CD4-positive, alpha-beta T cell treated with Interleukin-10 for 1 hour (primary cell): ENCODE results near the gene NCOR2.
A peak's percentile ranks its signal among the peaks of the same experiment; 100 is the strongest.

Experiments
- DNase-seq: peaks from one replicate; pipeline ENCODE4 v3.0.0-alpha.2; 2020

The NCOR2 gene

DNA sequence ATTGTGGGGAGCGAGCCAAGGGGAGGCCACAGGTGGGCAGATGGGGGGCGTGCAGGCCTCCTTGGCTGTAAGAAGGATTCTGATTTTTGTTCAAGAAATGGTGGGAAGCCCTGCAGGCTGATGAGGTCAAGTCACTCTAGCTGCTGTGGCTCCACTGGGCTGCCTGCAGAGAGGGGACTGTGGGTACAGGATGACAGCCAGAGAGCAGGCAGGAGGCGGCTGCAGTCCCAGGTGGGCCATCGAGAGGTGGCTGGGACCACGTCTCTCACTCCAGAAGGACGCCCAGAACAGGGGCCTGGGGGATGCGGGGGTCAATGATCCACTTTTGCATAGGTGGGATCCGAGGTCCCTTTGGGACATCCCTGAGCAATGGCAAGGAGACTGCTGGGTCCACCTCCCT lies 9.1 kb downstream of the NCOR2 start:
- DNase-seq, result no peak

DNA sequence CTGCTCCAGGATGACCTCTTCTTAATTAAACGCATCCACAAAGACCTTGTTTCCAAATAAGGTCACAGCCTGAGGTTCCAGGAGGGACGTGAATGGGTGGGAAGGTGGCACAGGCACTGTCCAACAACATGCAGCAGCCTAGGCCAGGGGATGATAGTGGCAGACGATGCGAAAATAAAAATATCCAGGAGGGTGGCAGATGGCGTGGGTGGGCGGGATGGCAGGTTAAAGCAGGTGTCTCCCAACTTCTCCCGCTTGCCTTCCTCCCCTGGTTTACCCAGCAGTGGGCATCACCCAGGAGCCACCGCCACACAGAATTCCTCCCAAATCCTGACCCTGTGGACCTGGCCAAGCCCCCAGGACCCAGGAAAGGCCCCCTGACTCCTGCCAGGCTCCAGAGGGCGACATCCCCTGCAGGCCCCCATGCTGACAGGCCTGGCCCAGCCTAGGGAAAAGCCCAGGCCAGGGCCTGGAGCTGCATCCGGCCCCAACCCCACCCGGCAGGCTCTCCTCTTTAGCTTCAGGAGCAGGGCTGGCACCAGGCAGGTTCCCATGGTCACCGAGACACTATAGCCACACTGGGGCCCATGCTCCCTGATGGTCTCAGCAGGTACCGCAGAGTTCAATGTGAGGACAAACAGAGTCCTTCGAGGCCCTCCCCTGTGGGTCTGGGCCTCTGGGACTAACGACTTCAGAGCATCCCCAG lies 9.7 kb downstream of the NCOR2 start:
- DNase-seq, result no peak

DNA sequence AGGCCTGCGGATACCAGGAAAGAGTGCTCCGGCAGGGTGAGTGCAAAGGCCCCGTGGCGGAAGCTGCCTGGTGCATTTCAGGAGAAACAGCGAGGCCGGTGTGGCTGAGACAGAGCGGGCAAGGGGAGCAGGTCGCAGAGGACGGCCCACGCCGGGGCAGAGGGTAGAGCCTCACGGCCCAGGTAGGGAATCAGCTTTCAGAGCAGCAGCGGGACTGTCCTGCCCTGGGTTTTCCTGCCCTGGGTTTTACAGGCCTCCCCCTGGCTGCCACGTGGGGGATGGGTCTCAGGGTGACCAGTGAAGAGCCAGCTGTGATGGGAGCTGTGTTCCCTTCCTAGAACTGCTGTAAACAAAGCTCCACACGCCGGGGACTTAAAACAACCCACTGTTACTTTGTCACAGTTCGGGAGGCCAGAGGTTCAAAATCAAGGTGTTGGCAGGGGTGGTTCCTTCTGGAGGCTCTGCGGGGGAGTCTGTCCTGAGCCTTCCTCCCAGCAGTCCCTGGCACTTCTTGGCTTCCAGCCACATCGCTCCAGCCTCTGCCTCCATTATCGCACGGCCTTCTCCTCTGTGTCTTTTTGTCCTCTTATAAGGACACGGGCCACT lies 10.4 kb downstream of the NCOR2 start:
- DNase-seq, result no peak

DNA sequence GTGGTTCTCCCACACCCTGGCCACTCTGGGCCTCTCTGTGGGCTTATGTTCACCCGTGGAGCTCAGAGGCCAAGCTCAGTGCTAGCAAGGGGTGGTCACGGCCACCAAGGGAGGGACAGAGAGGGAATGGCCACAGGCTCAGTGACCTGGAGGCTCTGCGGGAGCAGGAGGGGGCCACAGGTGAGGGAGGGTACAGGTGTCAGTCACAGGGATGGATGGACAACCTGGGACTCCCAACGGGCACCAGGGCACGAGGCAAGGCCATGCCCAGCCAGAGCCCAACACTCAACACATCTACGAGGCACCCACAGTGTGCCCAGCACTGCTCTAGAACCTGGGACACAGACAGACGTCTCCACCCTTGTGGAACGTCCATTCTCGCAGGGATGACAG lies 11.3 kb downstream of the NCOR2 start:
- no peak for DNase-seq

DNA sequence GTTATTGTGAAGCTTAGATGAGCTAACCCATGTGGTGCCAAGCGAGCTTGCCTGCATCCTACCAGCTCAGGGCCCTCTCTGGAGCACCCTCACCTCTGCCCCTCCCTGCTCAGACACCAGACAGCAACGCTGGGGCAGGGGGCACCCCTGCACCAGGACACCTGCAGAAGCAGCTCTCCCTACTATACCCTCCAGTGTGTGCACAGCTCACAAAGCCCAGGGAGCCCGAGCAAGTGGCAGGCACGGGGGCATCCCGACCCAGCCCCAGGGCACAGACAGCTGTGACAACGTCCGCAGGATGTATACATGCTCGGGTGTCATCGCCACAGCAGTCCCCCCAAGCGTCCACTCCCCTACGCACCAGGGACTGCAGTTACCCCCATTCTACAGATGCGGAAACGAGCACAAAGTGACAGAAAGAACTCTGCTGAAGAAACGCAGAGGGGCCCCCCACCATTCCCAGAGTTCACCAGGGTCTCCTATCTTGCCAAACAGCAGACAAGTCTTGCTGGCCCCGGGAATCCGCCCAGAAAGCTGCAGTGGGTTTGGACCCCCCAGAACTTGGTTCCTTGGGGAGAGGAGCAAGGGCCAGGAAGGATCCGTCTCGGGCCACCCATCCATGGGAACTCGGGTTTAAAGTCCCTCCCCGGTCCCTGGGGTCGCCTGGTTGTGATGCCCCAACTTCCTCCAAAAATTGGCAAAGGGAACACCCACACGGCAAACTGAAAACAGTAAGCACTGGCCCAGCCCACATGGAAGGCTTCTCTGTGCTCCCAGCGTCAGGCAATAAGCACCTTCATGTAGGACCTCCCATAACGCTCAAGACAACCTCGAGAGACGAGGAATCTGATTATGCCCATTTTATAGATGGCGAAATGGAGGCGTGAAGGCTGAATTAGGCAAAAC lies 12.0 kb downstream of the NCOR2 start:
- DNase-seq, result no peak

DNA sequence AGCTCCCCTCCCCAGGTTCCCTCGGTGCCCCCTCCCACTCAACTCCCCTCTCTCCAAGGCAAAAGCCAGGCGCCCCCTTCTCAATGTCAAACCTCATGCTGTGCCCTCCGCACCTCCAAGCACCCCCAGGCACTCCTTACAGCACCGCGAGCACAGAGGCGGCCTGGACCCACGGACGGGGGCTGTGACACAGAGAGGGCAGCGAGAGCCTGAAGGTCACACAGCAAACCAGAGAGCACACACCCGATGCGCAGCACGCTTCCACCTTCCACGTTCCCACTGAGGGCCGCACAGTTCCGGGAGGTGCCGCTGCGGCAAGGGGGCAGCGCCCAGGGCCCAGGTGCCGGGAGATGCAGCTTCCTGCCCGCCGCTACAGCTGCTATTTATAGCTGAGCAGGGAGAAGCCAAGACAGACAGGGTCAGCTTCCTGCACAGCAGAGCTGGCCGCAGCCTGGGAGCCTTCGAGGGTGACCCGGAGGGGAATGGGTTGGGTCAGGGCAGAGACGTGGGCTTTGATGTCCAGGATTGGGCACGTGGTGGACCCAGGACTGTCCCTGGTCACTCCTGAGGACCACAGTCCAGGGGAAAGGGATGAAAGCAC lies 12.9 kb downstream of the NCOR2 start:
- no peak for DNase-seq

DNA sequence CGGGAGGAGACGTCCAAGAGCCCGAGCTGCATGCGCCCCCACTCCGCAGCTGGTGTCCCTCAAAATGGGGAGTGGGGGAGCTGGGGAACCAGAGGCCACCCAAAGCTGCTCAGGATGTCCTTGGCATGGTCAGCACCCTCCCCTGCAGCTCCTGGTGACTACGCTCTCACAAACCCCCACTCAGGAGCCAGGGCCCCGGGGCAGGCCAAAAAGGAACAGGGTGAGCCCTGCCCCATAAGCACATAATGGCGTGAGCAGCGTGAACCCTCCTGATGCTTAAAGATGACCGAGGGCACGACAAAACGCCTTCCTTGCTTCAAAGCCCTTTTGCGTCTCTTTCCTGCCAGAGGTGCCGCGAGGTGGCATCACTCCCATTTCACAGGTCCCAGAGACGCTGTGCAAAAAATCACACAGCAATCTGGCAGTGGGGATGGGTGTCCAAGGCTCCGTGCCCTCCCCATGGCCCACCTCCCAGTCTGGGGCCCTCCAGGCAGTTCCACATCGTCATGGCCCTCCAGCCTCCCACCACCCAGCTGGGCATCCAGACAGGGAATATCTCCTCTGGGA lies 13.5 kb downstream of the NCOR2 start:
- DNase-seq, result no peak

DNA sequence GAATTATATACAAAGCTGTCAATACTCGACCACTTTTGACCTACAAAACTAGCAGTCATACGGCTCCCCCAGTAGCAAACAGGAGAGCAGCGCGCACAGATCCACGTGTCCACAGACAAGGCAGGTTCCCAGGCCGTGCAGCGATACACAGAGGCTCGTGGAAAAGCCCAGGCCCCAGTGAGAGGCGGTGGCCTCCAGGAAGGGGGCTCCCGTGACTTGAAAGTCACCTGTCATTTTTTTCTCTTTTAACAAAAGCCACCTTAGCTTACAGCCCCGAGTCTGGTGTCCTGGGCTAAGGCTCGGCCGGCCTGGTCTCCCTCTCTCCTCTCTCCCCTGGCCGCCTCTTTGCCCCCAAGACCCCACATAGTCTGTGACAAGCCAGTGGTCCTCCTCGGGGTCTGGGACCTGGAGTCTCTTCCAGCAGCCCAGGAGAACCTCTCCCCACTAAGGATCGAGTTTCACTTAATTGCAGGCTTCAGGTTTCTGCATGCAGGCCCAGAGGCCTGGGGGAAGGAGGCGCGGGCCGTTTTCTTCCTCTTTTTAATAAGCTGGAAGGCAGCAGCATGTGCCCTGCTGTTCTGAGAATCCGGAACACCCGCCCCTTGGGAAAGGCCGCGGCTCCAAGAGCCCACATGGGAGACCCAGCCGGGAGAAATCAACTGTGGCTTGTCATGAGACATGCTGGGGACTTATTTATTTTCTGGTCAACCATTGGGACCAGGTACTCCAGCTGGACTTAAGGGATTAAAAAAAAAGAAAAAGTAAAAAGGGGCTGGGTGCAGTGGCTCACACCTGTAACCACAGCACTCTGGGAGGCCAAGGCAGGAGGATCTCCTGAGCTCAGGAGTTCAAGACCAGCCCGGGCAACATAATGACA lies 15.9 kb downstream of the NCOR2 start:
- no peak for DNase-seq

DNA sequence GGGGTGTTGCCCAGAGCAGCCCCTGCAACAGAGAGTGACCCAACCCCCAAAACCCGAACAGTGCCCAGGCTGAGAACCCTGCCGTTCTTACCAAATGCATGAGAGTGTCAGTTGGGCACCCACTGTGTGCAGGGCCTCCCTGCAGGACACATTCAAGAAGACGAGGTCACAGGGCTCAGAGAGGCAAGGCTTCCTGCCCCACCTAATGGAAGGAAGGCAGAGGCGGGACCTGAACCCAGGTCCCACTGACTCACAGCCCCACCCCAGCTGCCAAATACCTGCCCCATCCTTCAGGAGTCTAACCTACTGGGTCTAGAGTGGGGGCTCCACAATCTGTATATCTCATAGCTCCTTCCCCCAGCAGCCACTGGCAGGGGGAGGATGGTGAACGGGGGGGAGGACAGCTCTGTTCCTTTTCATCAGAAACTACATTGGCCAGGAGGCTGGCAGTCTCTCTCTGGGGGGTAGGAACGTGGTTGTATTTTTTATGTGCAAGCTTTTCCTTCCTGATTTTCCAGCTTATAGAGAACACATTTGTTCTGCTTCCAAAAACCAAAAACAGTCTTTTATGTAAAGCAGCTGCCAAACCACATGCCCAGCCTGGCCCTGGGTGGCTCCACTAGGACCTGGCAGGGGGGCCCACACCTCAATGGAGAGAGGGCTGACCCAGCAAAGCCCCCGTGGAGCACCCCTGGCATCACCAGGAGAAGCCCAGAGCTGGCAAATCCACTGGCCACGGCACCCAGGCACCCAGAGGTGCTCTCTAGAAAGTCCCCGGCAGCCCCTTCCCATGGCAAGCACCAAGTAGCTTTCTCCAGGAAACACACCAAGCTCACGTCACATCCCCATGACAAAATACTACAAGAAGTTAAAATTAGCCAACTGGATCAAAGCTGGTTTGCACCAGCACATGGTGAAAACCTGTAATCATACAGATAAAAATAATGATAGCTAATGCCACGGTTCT lies 17.0 kb downstream of the NCOR2 start:
- no peak for DNase-seq

DNA sequence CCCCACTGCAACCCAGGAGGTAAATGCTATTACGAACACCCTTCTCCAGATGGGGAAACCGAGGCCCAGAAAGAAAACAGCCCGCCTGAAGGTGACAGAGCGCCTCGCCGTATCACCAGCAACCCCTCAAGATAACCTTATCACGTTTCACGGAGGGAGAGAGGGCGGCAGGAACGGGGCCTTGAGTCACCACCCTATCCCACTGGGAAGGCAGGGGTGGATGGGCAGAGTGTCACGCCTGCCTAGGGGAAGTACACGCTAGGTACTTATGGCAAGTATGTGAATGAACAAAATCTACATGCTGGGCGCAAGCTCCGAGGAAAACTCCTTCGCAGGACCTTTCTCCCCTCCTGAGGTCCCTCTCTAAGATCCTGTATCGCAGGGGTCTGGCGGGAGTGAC lies 17.8 kb downstream of the NCOR2 start:
- no peak for DNase-seq

DNA sequence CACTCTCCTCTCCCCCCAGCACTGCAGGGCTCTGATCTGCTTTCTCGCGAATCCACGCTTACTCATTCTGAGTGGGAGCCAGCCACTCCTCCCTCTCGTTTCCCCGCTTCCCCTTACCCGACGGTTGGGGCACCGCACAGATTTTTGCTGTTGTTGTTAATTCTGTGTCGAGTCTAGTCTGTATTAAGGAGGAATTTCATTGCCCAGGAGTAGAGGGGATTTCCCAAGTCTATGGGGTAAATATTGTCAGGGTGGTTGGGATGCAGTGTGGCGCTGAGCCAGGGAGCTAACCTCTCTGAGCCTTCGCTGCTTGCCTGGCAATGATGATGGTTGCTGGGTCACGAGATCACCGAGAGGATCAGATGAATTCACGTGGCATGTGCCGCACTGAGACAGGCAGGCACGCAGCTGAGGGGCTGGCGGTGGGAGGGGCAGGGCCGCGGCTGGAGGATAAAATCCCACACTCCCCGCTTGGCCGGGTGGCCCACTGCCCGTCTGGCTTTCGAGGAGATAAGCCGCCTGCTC lies 18.5 kb downstream of the NCOR2 start:
- DNase-seq, result no peak

DNA sequence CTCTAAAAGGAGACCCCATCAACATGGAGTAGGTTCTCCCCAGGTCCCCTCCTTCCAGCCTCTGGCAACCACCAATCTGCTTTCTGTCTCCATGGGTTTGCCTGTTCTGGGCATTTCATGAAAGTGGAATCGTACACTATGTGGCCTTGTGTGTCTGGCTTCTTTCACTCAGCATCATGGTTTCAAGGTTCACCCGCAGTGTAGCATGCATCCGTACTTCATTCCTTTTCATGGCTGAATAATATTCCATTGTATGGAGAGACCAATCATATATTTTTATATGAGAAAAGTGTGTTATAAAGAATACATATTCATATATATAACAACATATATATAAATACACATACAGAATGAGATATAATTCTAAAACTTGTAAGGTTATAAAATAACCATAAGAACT lies 19.8 kb downstream of the NCOR2 start:
- no peak for DNase-seq

DNA sequence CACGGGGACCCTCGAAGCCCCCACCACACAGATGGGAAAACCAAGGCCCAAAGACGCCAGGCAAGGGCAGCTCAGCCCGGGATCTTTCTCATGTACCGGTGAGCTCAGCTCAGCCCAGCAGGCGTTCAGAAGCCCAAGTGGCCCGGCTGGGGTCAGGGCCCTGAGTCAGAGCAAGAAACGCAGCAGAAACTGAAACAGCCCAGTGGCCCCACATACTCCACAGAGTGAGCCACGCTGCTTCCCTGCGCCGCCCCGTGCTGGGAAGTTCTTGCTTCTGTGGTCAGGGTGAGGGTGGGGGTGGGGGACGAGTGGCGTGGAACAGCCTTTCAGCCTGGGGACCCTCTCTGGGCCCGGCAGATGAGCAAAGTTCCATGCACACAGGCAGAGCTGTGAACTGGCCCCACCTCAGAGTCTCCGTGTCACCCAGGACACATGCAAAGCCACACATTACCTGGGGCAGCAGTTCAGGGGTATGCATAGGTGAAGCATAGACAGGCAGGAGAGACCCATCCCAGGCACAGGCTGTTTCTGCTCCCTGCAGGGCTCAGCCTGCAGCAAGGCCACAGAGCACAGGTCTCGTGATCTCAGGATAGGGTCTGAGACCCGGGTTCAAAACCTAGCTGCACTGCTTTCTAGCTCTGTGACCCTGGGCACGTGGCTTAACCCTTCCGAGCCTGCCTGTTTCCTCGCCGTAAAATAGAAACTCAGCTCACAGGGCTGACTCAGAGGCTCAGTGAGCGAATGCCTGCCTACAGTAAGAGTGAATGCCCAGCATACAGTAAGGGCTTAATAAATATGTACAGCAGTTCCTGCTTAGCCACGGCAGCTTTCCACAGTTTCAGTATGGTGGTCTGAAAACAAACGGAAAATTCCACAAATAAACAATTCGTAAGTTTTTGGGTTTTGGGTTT lies 21.6 kb downstream of the NCOR2 start:
- peak; percentile 30 for DNase-seq

DNA sequence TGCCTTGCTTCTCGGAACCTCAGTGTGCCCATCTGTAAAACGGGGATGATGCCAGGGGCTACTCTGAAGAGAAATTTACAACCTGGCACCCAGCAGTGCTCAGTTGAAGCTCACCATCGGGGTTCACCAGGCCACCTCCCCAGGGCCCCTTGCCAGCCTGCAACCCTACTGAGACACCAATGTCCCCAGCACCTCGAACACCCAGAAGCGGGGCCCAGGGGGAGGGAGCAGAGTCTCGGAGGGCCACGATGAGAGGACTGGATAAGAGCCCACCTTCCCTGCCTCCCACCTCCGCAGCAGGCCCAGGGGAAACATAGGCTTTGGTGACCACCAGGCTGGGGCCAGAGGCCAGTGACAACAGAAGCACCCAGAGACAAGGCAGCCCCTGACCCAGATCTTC lies 22.4 kb downstream of the NCOR2 start:
- DNase-seq, result no peak

DNA sequence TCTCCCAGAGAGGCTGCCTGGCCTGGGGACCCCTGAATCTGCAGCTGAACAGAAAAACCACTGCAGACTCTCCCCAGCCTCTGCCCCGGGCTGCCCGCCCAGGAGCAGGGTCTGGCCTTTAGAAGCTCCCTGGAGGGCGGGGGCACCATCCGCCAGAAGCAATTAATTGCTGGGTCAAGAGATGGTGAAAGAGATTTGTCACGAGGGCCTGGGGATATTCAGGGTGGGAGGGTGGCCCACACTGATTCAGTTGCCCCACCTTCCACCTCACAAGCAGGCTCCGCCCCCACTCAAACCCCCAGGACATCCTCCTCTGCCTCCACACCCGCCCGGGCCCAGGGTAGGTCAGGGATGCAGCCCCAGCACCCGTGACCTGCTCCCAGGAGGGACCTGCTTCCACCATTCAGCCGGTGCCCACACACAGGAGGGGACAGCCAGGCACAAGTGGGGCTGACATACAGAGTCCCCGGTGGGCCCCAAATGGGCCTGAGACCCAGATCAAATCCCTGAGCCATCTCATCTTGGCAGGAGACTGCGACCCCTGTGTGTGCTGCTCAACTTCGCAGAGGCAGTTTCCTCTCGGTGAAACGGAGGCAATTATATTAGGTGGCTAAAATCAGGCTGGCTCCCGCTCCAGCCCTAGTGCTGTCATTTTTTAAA lies 23.0 kb downstream of the NCOR2 start:
- no peak for DNase-seq

DNA sequence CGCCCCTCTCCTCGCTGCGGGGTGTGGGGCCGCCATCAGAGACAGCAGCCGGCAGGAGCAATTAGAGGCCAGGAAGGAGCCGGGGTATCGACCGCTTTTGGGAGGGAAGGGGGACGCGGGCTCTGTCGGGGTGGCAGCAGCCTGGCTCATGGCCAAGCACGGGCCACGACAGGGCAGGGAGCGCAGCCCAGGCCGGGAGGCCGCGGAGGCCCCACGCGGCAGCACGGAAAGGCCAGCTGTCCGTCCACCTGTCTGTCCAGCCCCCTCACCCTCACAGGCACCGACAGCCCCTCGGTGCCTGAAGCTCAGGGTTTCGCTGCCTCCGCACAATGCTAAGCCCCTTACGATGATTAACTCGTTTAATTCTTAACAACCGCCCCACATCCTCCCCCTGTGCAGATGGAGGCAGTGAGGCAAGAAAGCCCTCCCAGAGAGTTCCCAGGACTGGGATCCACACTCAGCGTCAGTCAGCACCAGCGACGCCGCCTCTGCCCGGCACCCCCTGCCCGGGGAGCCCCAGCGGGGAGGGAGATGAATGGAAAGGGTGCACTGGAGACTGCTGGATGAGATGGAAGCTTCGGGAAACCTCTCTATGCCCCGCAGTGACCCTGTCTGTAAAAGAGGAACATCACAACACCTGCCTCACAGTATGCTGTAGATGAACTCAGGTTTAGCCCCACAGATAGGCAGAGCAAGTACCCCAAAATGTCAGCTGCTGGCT lies 23.7 kb downstream of the NCOR2 start:
- DNase-seq, result no peak

DNA sequence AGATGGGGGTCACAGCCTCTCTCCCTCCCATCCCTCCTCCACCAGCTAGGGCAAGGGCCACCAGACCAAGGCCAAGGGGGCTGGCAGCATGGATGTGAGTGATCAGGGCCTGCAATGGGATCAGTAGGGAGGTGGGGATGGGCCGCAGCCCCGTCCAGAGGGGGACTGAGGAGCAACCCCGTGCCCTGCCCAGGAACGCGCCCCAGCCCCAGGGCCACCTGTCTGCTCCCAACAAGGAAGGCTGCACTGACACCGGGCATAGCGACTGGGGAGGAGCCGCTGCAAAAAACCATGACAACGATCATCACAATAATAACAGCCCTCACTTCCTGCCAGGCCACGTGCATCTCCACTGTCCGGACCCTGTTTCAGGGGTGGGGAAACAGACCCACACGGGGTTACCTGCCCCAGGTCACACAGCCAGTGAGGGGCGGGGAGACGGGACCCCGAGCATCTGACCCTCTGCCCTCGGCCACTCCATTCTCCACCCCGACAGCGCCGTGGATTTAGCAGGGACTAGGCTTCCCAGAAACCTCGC lies 24.3 kb downstream of the NCOR2 start:
- peak; percentile 48 for DNase-seq
